ENCODE results near the gene GOLGA6A. TPM values are rescaled to one million over a fixed set of nuclear protein-coding genes. Genes with fewer than 3 reads are reported as not detected.

GOLGA6A gene
- total and polyA plus RNA-seq, 9 of the 15 experiments (the other 6 are each of a cell fraction or from before 2014, with no cell fraction given): not detected

- no peaks in the 10 kb centered on the region for H3K4me1 ChIP-seq (replicated peaks in 1 of 2; ENCODE audit: control insufficient read depth in 2 of 2, insufficient read depth in 2 of 2, low read length in 2 of 2)
- H3K79me2 ChIP-seq (ENCODE audit: control insufficient read depth, insufficient read depth, low read length): no peaks in the 10 kb centered on the region
- TF ChIP-seq U2AF2 (optimal IDR thresholded peaks at IDR 0.05; ENCODE audit: low read depth, low read length) (no peak), NCOA2 (IDR thresholded peaks at IDR 0.05; ENCODE audit: partially characterized antibody in 2 of 2) (no peak), HOMEZ (CRISPR knock-in tag; IDR thresholded peaks at IDR 0.05) (no peak), MEF2A (IDR thresholded peaks at IDR 0.05; ENCODE audit: control insufficient read depth, low read depth, low read length) (no peak), TSC22D4 (tag; IDR thresholded peaks at IDR 0.05) (no peak), ZNF589 (CRISPR knock-in tag; IDR thresholded peaks at IDR 0.05; ENCODE audit: low read depth) (no peak), AFF4 (CRISPR knock-in tag; IDR thresholded peaks at IDR 0.05) (no peak), PTBP1 (IDR thresholded peaks at IDR 0.05; ENCODE audit: low read depth, low read length) (no peak)
- H3K27me3 ChIP-seq (ENCODE audit: control insufficient read depth in 2 of 2, insufficient read depth in 2 of 2, low read length in 2 of 2): no peaks in the 10 kb centered on the region; a peak in 1 of 5 replicates
- H3K9ac ChIP-seq (ENCODE audit: insufficient read depth in 1 of 2, low read depth in 2 of 2, low read length in 2 of 2): no peak overlapping the region
- ATAC-seq: no peak
- no peak for DNase-seq (ENCODE audit: extremely low read depth in 1 of 4, low spot score in 3 of 4)
- intact Hi-C loops (cut with micrococcal nuclease): no loop called here
- no TSS peak for BruUV-seq (replicated peaks)
- no peak overlapping the region for H3K27ac ChIP-seq (ENCODE audit: extremely low read depth, low read depth, low read length)
- H3K9me1 ChIP-seq (ENCODE audit: control insufficient read depth, insufficient read depth, low read length): no peaks in the 10 kb centered on the region
- 0% methylated on average over 1 of the region's 5 CpGs for WGBS (ENCODE audit: insufficient coverage, low coverage, missing lambda C conversion rate)
- no peak overlapping the region for H3K4me2 ChIP-seq (ENCODE audit: insufficient read depth, low read length)
- no peaks in the 10 kb centered on the region for H3K9me3 ChIP-seq (replicated peaks; ENCODE audit: control insufficient read depth, insufficient read depth, low read depth, low read length)
- no peaks in the 10 kb centered on the region for H4K20me1 ChIP-seq (replicated peaks; ENCODE audit: control insufficient read depth, insufficient read depth, low read length)
- FAIRE-seq: no peak
- no peaks in the 10 kb centered on the region for H3K36me3 ChIP-seq (ENCODE audit: control insufficient read depth, insufficient read depth, low read length)
- in situ Hi-C loops (cut with MboI): no loop called here
- POLR2A ChIA-PET: no interaction called here
- H3K4me3 ChIP-seq: no peak overlapping the region
- no peak overlapping the region for H2AFZ ChIP-seq (ENCODE audit: low read depth, low read length)
- CTCF ChIA-PET (ENCODE audit: low intra/inter-chr PET ratio): no interaction called here
These were observed 25.8 kb upstream of the GOLGA6A start for GRCh38 chr15:74108111-74108510.

Data from K562 (cell line).